ENCODE measurements around the gene CABS1. TPM values are rescaled to one million over a fixed set of nuclear protein-coding genes. Genes with fewer than 3 reads are reported as not detected.

Gene CABS1
- total RNA-seq, 1 donor from 2014 or later: not detected

DNA sequence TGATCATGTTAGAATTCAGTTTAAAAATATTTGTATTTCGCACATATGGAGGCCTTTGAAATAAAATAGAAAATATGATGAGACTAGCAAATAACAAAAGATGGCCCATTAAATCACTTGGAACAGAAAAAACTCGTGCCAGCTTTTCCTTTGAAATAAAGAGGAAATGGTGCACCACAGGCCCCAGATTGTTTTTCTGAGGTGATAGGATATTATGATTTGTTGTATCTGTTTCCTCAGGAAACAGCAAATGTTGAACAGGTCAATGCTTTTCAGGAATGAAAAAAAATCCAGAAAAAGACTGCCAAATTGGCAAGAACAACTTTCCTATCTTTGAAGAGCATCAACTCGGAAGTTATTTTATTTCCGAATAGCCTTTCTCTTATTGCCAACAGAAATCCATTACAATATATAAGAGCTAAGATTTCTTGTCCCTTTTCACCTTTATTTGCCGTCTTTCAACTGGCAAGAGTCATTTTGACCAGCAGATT is 48.0 kb downstream of the CABS1 start, which contains the start of gene SMR3B:
Gene SMR3B, plus strand, starts transcription at position 441 of the 491 bp plus-strand sequence. CDS start 1,380 bp downstream, outside the sequence.
- DNase-seq (ENCODE audit: low read depth in 2 of 2): peak; percentile 1 to 64

Other genes with a start within 250 kb of the CABS1 start
- gene PRR27, start 180.7 kb upstream of the CABS1 start, total RNA-seq: not detected in 2 replicates
- gene ODAM, start 139.3 kb upstream of the CABS1 start, total RNA-seq: not detected in 2 replicates
- gene FDCSP, start 108.9 kb upstream of the CABS1 start, total RNA-seq: not detected in 2 replicates
- not detected in 2 replicates for gene CSN3, start 92.4 kb upstream of the CABS1 start, total RNA-seq
- not detected in 2 replicates for gene SMR3A, start 25.8 kb downstream of the CABS1 start, total RNA-seq
- gene SMR3B, start 48.1 kb downstream of the CABS1 start, total RNA-seq: not detected in 2 replicates
- gene OPRPN, start 63.0 kb downstream of the CABS1 start, total RNA-seq: not detected in 2 replicates
- not detected in 2 replicates for gene MUC7, start 137.2 kb downstream of the CABS1 start, total RNA-seq
- gene AMTN, start 183.6 kb downstream of the CABS1 start, total RNA-seq: not detected in 2 replicates

Measured in lung microvascular endothelial cell (primary cell).